Osteoblast (primary cell): Measurements from ENCODE around the gene MYO3A. TPM values are rescaled to one million over a fixed set of nuclear protein-coding genes. Genes with fewer than 3 reads are reported as not detected.
"Not testable (repeated sequence)": the region's sequence is repeated elsewhere in the genome, so short reads cannot be mapped to it uniquely, and the experiment has no call there.

ENCODE experiments used
- DNase-seq: peaks from one replicate; pipeline ENCODE4 v3.0.0; 2011; ENCODE audit warnings: low spot score, mixed read lengths; ENCODE audit not compliant: insufficient read length; ENCODE audit errors: missing footprints
- H2AFZ ChIP-seq: 2 replicates; pipeline ENCODE4 v1.6.0; 2011; ENCODE audit warnings: mild to moderate bottlenecking, low read length
- H3K27ac ChIP-seq: 2 replicates; pipeline ENCODE4 v1.5.1; 2011; ENCODE audit warnings: mild to moderate bottlenecking, low read depth, low read length, moderate library complexity
- H3K27me3 ChIP-seq: 2 replicates; pipeline ENCODE4 v1.6.0; 2012; ENCODE audit warnings: mild to moderate bottlenecking, control low read depth, inconsistent platforms, low read length, moderate library complexity; ENCODE audit not compliant: insufficient read depth
- H3K36me3 ChIP-seq: 2 replicates; pipeline ENCODE4 v1.5.1; 2011; ENCODE audit warnings: mild to moderate bottlenecking, low read length, control low read depth, moderate library complexity; ENCODE audit not compliant: insufficient read depth
- H3K4me1 ChIP-seq: 2 replicates; pipeline ENCODE4 v1.5.1; 2011; ENCODE audit warnings: mild to moderate bottlenecking, low read length, control low read depth, moderate library complexity; ENCODE audit not compliant: insufficient read depth
- H3K4me2 ChIP-seq: 2 replicates; pipeline ENCODE4 v1.6.0; 2011; ENCODE audit warnings: mild to moderate bottlenecking, low read length; ENCODE audit not compliant: insufficient read depth
- H3K4me3 ChIP-seq: fragments of 200-600 bp; sonication (generic); 3 replicates; pipeline ENCODE4 v1.5.1; 2012; ENCODE audit warnings: mild to moderate bottlenecking, low read length, inconsistent platforms; ENCODE audit not compliant: insufficient read depth
- H3K79me2 ChIP-seq: 2 replicates; pipeline ENCODE4 v1.6.0; 2012; ENCODE audit warnings: mild to moderate bottlenecking, low read length, control low read depth, inconsistent platforms; ENCODE audit not compliant: insufficient read depth
- H3K9me3 ChIP-seq: 2 replicates; pipeline ENCODE4 v1.5.1; 2011; ENCODE audit warnings: low read depth, low read length, control low read depth
- H4K20me1 ChIP-seq: 2 replicates; pipeline ENCODE4 v1.6.0; 2012; ENCODE audit warnings: mild to moderate bottlenecking, low read length, control low read depth; ENCODE audit not compliant: insufficient read depth
- total RNA-seq: library from RNA; depleted of rRNA; stranded (reverse); fragments of >200 nt; gene quantifications from 2 replicates; pipeline ENCODE4 v1.2.3, GENCODE V29; 2012
- TF ChIP-seq, protein P1 (sequence below): IDR thresholded peaks from 2 replicates; pipeline ENCODE4 v1.5.1; 2011; ENCODE audit warnings: mild to moderate bottlenecking, low read depth, low read length, moderate library complexity; ENCODE audit errors: extremely low read depth

MYO3A gene
- total RNA-seq, 1 donor, result not detected

GRCh38 chr10:26093229-26093628 lies 159.2 kb downstream of the MYO3A start:
- no peak overlapping the region for H2AFZ ChIP-seq
- DNase-seq, result no peak
- H3K9me3 ChIP-seq, result no peaks in the 10 kb centered on the region
- no peaks in the 10 kb centered on the region for H3K36me3 ChIP-seq
- H4K20me1 ChIP-seq, result no peaks in the 10 kb centered on the region
- H3K4me3 ChIP-seq, result no peak overlapping the region
- no peaks in the 10 kb centered on the region for H3K27me3 ChIP-seq
- H3K27ac ChIP-seq, result no peak overlapping the region
- no peaks in the 10 kb centered on the region for H3K79me2 ChIP-seq
- no peak overlapping the region for H3K4me2 ChIP-seq
- no peaks in the 10 kb centered on the region for H3K4me1 ChIP-seq
- TF ChIP-seq, protein P1, sequence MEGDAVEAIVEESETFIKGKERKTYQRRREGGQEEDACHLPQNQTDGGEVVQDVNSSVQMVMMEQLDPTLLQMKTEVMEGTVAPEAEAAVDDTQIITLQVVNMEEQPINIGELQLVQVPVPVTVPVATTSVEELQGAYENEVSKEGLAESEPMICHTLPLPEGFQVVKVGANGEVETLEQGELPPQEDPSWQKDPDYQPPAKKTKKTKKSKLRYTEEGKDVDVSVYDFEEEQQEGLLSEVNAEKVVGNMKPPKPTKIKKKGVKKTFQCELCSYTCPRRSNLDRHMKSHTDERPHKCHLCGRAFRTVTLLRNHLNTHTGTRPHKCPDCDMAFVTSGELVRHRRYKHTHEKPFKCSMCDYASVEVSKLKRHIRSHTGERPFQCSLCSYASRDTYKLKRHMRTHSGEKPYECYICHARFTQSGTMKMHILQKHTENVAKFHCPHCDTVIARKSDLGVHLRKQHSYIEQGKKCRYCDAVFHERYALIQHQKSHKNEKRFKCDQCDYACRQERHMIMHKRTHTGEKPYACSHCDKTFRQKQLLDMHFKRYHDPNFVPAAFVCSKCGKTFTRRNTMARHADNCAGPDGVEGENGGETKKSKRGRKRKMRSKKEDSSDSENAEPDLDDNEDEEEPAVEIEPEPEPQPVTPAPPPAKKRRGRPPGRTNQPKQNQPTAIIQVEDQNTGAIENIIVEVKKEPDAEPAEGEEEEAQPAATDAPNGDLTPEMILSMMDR, result no peak

GRCh38 chr10:26095781-26096180 lies 161.8 kb downstream of the MYO3A start:
- no peak overlapping the region for H3K4me3 ChIP-seq
- no peak overlapping the region for H2AFZ ChIP-seq
- no peak overlapping the region for H3K27ac ChIP-seq
- no peak overlapping the region for H3K4me2 ChIP-seq
- H3K36me3 ChIP-seq, result no peaks in the 10 kb centered on the region
- H3K79me2 ChIP-seq, result no peaks in the 10 kb centered on the region
- no peaks in the 10 kb centered on the region for H3K4me1 ChIP-seq
- H4K20me1 ChIP-seq, result no peaks in the 10 kb centered on the region
- DNase-seq, result no peak
- TF ChIP-seq, protein P1, result no peak
- no peaks in the 10 kb centered on the region for H3K9me3 ChIP-seq
- H3K27me3 ChIP-seq, result no peaks in the 10 kb centered on the region

DNA sequence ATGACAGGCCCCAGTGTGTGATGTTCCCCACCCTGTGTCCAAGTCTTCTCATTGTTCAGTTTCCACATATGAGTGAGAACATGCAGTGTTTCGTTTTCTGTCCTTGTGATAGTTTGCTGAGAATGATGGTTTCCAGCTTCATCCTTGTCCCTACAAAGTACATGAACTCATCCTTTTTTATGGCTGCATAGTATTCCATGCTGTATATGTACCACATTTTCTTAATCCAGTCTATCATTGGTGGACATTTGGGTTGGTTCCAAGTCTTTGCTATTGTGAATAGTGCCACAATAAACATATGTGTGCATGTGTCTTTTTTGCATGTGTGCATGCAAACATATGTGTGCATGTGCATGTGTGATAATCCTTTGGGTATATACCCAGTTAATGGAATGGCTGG lies 163.5 kb downstream of the MYO3A start:
- not testable (repeated sequence) for H3K4me2 ChIP-seq, H3K4me3 ChIP-seq, H4K20me1 ChIP-seq, DNase-seq, H3K27me3 ChIP-seq, H3K4me1 ChIP-seq, H3K36me3 ChIP-seq, H3K79me2 ChIP-seq, H3K27ac ChIP-seq, H2AFZ ChIP-seq, H3K9me3 ChIP-seq

DNA sequence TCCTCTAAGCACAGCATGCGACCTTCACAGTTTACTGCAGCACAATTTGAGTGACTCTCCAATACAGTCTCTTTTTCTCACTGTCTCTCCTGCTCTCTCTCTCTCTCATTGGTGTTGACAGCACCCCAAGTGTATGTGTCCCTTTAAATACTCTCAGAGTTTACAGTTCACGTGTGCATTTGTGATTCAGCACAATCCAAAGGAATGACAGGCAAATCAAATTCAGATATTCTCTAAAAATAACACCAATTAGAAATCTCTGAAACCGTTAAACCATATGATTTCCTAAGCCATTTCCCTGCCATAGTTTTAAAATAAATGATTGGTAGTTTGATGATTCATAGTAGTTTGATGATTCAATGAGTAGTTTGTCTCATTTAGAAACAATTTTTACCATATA lies 178.5 kb downstream of the MYO3A start:
- H3K79me2 ChIP-seq, result no peaks in the 10 kb centered on the region
- no peaks in the 10 kb centered on the region for H3K36me3 ChIP-seq
- no peaks in the 10 kb centered on the region for H3K27me3 ChIP-seq
- peak overlapping the region; percentile 67 for H3K27ac ChIP-seq
- TF ChIP-seq, protein P1, result no peak
- H2AFZ ChIP-seq, result peak overlapping the region; percentile 71
- H3K4me1 ChIP-seq, result peaks cover 5% of the 10 kb centered on the region
- DNase-seq, result no peak
- H3K4me3 ChIP-seq, result no peak overlapping the region
- peak overlapping the region; percentile 29 for H3K4me2 ChIP-seq
- no peaks in the 10 kb centered on the region for H4K20me1 ChIP-seq
- H3K9me3 ChIP-seq, result no peaks in the 10 kb centered on the region
